Natural killer cell (primary cell): ENCODE measurements around the gene ZBTB46. TPM values are rescaled to one million over a fixed set of nuclear protein-coding genes. Genes with fewer than 3 reads are reported as not detected.

ENCODE experiments used
- ATAC-seq, 3 donors: fragments of 150-1000 bp in 2 of 3; fragments of 200-7000 bp in 1 of 3; cut with Tn5 transposase; 1 replicate in 1 of 3; 2 replicates in 2 of 3; pipeline ENCODE4 v1.10.0; 2021; ENCODE audit warnings: mild to moderate bottlenecking in 2 of 3, moderate library complexity in 2 of 3
- DNase-seq, 2 donors: peaks; one replicate each; pipeline versions ENCODE4 v3.0.0 to v3.0.0-alpha.2; 2013 to 2021; ENCODE audit warnings: mixed read lengths in 1 of 2
- H3K27ac ChIP-seq: one replicate; pipeline ENCODE4 v1.5.1; 2013; ENCODE audit warnings: mild to moderate bottlenecking, low read length
- H3K27me3 ChIP-seq: one replicate; pipeline ENCODE4 v1.6.1; 2013; ENCODE audit warnings: low read length; ENCODE audit not compliant: control insufficient read depth, insufficient read depth
- H3K36me3 ChIP-seq: one replicate; pipeline ENCODE4 v1.6.1; 2013; ENCODE audit warnings: low read length; ENCODE audit not compliant: control insufficient read depth, insufficient read depth
- H3K4me1 ChIP-seq: one replicate; pipeline ENCODE4 v1.6.1; 2013; ENCODE audit warnings: low read length; ENCODE audit not compliant: control insufficient read depth, insufficient read depth
- H3K4me3 ChIP-seq: one replicate; pipeline ENCODE4 v1.5.1; 2013; ENCODE audit warnings: low read length
- H3K9me3 ChIP-seq: one replicate; pipeline ENCODE4 v1.6.1; 2013; ENCODE audit warnings: low read length; ENCODE audit not compliant: control insufficient read depth, insufficient read depth
- H3K27ac Mint-ChIP-seq, 2 donors: one replicate each; pipeline ENCODE4 v1.8.0; 2022; ENCODE audit warnings: mild to moderate bottlenecking in 2 of 2, mixed read lengths in 2 of 2, moderate library complexity in 1 of 2
- H3K27me3 Mint-ChIP-seq, 2 donors: one replicate each; pipeline ENCODE4 v1.8.0; 2022; ENCODE audit warnings: low read depth in 2 of 2, mixed read lengths in 2 of 2
- H3K36me3 Mint-ChIP-seq: one replicate; pipeline ENCODE4 v1.8.0; 2022; ENCODE audit warnings: mixed read lengths
- H3K4me1 Mint-ChIP-seq, 2 donors: one replicate each; pipeline ENCODE4 v1.8.0; 2022; ENCODE audit warnings: mixed read lengths in 2 of 2
- H3K4me3 Mint-ChIP-seq: one replicate; pipeline ENCODE4 v1.8.0; 2022; ENCODE audit warnings: mild to moderate bottlenecking, moderate library complexity, mixed read lengths
- H3K9me3 Mint-ChIP-seq, 2 donors: one replicate each; pipeline ENCODE4 v1.8.0; 2022; ENCODE audit warnings: mixed read lengths in 2 of 2
- CTCF ChIP-seq: fragments of 200-600 bp; IDR thresholded peaks from one replicate; pipeline ENCODE4 v1.8.0; 2022; ENCODE audit warnings: antibody characterized with exemption
- WGBS: methylation state at CpG from one replicate; pipeline ENCODE4 v1.1.7; 2013; ENCODE audit warnings: missing lambda C conversion rate; ENCODE audit not compliant: insufficient coverage; 5-methylcytosine and 5-hydroxymethylcytosine counted together
- intact Hi-C: fragments of 100-400 bp; cut with micrococcal nuclease; formaldehyde crosslinking; loops from one replicate; pipeline ENCODE4 v1.14.2; 2022
- total RNA-seq, 4 donors: library from RNA; stranded (reverse); fragments of 120-200 nt in 1 of 4; gene quantifications; one replicate each; pipeline versions ENCODE4 v1.2.3 to v1.2.4, GENCODE V29; 2013 to 2022

The ZBTB46 gene
- total RNA-seq, 3 donors from 2014 or later (not counting 1 experiment from before 2014, with no cell fraction given) = 1.1 TPM

- Mint-ChIP-seq H3K27me3 (no peaks in the 10 kb centered on the region), H3K36me3 (no peaks in the 10 kb centered on the region), H3K9me3 (no peaks in the 10 kb centered on the region), H3K27ac (no peak overlapping the region), H3K4me1 (peaks cover 8 to 22% of the 10 kb centered on the region in 2 donors), H3K4me3 (no peak overlapping the region)
- ATAC-seq (no peak), DNase-seq (no peak)
- Histone ChIP-seq H3K4me3 (no peak overlapping the region), H3K4me1 (peaks cover 28% of the 10 kb centered on the region), H3K9me3 (no peaks in the 10 kb centered on the region), H3K27ac (no peak overlapping the region), H3K27me3 (no peaks in the 10 kb centered on the region), H3K36me3 (peaks cover 24% of the 10 kb centered on the region)
- TF ChIP-seq CTCF = no peak
- WGBS = 91% methylated on average over 12 of the region's 13 CpGs
- intact Hi-C loops = no loop called here
Observed at GRCh38 chr20:63702751-63703470, 128.2 kb downstream of the ZBTB46 start.

- 95% methylated on average over 16 of the region's 16 CpGs for WGBS
- peaks cover 8 to 25% of the 10 kb centered on the region in 2 donors for H3K4me1 Mint-ChIP-seq
- no peaks in the 10 kb centered on the region for H3K27me3 Mint-ChIP-seq
- Histone ChIP-seq H3K4me1 (peaks cover 34% of the 10 kb centered on the region), H3K27ac (no peak overlapping the region), H3K4me3 (no peak overlapping the region), H3K9me3 (no peaks in the 10 kb centered on the region), H3K36me3 (peaks cover 24% of the 10 kb centered on the region), H3K27me3 (no peaks in the 10 kb centered on the region)
- H3K27ac Mint-ChIP-seq = no peak overlapping the region
- no peaks in the 10 kb centered on the region for H3K36me3 Mint-ChIP-seq
- intact Hi-C loops = no loop called here
- H3K4me3 Mint-ChIP-seq = no peak overlapping the region
- ATAC-seq (no peak), DNase-seq (no peak)
- H3K9me3 Mint-ChIP-seq = no peaks in the 10 kb centered on the region
- no peak for TF ChIP-seq CTCF
Observed at GRCh38 chr20:63702036-63702665, 128.9 kb downstream of the ZBTB46 start.

- no peak for ATAC-seq
- Mint-ChIP-seq H3K27ac (no peak overlapping the region), H3K27me3 (no peaks in the 10 kb centered on the region), H3K4me1 (peaks cover 3 to 22% of the 10 kb centered on the region in 2 donors), H3K36me3 (no peaks in the 10 kb centered on the region), H3K4me3 (no peak overlapping the region), H3K9me3 (no peaks in the 10 kb centered on the region)
- WGBS = 56% methylated on average over 13 of the region's 14 CpGs
- no peaks in the 10 kb centered on the region for H3K9me3 ChIP-seq
- intact Hi-C loops = no loop called here
- no peak for TF ChIP-seq CTCF
- peaks cover 24% of the 10 kb centered on the region for H3K36me3 ChIP-seq
- H3K27ac ChIP-seq = no peak overlapping the region
- H3K27me3 ChIP-seq = no peaks in the 10 kb centered on the region
- no peak overlapping the region for H3K4me3 ChIP-seq
- DNase-seq = no peak
- peaks cover 34% of the 10 kb centered on the region for H3K4me1 ChIP-seq
Observed at GRCh38 chr20:63701329-63702035, 129.6 kb downstream of the ZBTB46 start.
